Measurements from ENCODE around the gene DIPK1B.
"Not testable (repeated sequence)": the region's sequence is repeated elsewhere in the genome, so short reads cannot be mapped to it uniquely, and the experiment has no call there.

Gene DIPK1B

GRCh38 chr9:136698635-136699246 lies 13.6 kb upstream of the DIPK1B start:
- no peak for DNase-seq (ENCODE audit: low spot score)

GRCh38 chr9:136700304-136700703 lies 12.1 kb upstream of the DIPK1B start:
- no peak for DNase-seq (ENCODE audit: low spot score)

- no peak for DNase-seq (ENCODE audit: low spot score)
Observed at GRCh38 chr9:136700959-136701667, 11.3 kb upstream of the DIPK1B start.

GRCh38 chr9:136701668-136702053 lies 10.7 kb upstream of the DIPK1B start:
- no peak for DNase-seq (ENCODE audit: low spot score)

GRCh38 chr9:136703276-136703860 lies 9.0 kb upstream of the DIPK1B start:
- no peak for DNase-seq (ENCODE audit: low spot score)

GRCh38 chr9:136704741-136705140 lies 7.6 kb upstream of the DIPK1B start:
- DNase-seq (ENCODE audit: low spot score), result not testable (repeated sequence)

GRCh38 chr9:136705564-136705963 lies 6.8 kb upstream of the DIPK1B start:
- no peak for DNase-seq (ENCODE audit: low spot score)

- DNase-seq (ENCODE audit: low spot score), result no peak
Observed at GRCh38 chr9:136707011-136707410, 5.4 kb upstream of the DIPK1B start.

GRCh38 chr9:136707849-136708517 lies 4.4 kb upstream of the DIPK1B start:
- no peak for DNase-seq (ENCODE audit: low spot score)

- DNase-seq (ENCODE audit: low spot score), result no peak
Observed at GRCh38 chr9:136709454-136710109, 2.8 kb upstream of the DIPK1B start.

GRCh38 chr9:136710543-136710942 lies 1.8 kb upstream of the DIPK1B start:
- DNase-seq (ENCODE audit: low spot score), result no peak

- not testable (repeated sequence) for DNase-seq (ENCODE audit: low spot score)
Observed at GRCh38 chr9:136711219-136711648, 1.1 kb upstream of the DIPK1B start.

GRCh38 chr9:136712690-136713544 lies 545 bp downstream of the DIPK1B start:
- no peak for DNase-seq (ENCODE audit: low spot score)

- no peak for DNase-seq (ENCODE audit: low spot score)
Observed at GRCh38 chr9:136713550-136713949, 1.2 kb downstream of the DIPK1B start.

GRCh38 chr9:136714096-136714892 lies 1.9 kb downstream of the DIPK1B start:
- DNase-seq (ENCODE audit: low spot score), result no peak

GRCh38 chr9:136714893-136715274 lies 2.5 kb downstream of the DIPK1B start:
- DNase-seq (ENCODE audit: low spot score), result no peak

- DNase-seq (ENCODE audit: low spot score), result no peak
Observed at GRCh38 chr9:136717399-136717798, 5.0 kb downstream of the DIPK1B start.

- no peak for DNase-seq (ENCODE audit: low spot score)
Observed at GRCh38 chr9:136718345-136719194, 6.2 kb downstream of the DIPK1B start.

GRCh38 chr9:136719195-136719880 lies 7.0 kb downstream of the DIPK1B start:
- DNase-seq (ENCODE audit: low spot score), result no peak
